Keratinocyte (primary cell): Measurements from ENCODE around the gene AMBRA1. TPM values are rescaled to one million over a fixed set of nuclear protein-coding genes. Genes with fewer than 3 reads are reported as not detected.
A peak's percentile ranks its signal among the peaks of the same experiment; 100 is the strongest.

Source experiments
- DNase-seq: peaks from one replicate; pipeline ENCODE4 v3.0.0-alpha.2; 2011; ENCODE audit warnings: low read depth, missing footprints, low spot score
- FAIRE-seq: peaks from 2 replicates; lab custom pipeline; 2011; peaks lifted over from hg19 to GRCh38; lab: Jason Lieb, UNC
- H2AFZ ChIP-seq: 2 replicates; pipeline ENCODE4 v1.6.0; 2012; ENCODE audit warnings: low read length, control low read depth, inconsistent platforms; ENCODE audit not compliant: control insufficient read depth
- H3K27ac ChIP-seq: 2 replicates; pipeline ENCODE4 v1.5.1; 2011; ENCODE audit warnings: low read length; ENCODE audit not compliant: control insufficient read depth, insufficient read depth
- H3K27me3 ChIP-seq: 3 replicates; pipeline ENCODE4 v1.6.0; 2011; ENCODE audit warnings: low read length; ENCODE audit not compliant: control insufficient read depth, insufficient read depth; ENCODE audit errors: extremely low read depth
- H3K36me3 ChIP-seq, 2 experiments: 2 replicates in 1 of 2; 3 replicates in 1 of 2; pipeline ENCODE4 v1.5.1; 2011; ENCODE audit warnings: low read length in 2 of 2, mild to moderate bottlenecking in 1 of 2; ENCODE audit not compliant: control insufficient read depth in 2 of 2, insufficient read depth in 2 of 2; ENCODE audit errors: extremely low read depth in 1 of 2
- H3K4me1 ChIP-seq: 3 replicates; pipeline ENCODE4 v1.5.1; 2011; ENCODE audit warnings: low read length; ENCODE audit not compliant: control insufficient read depth, insufficient read depth; ENCODE audit errors: extremely low read depth
- H3K4me2 ChIP-seq: 3 replicates; pipeline ENCODE4 v1.6.0; 2011; ENCODE audit warnings: low read depth, low read length; ENCODE audit not compliant: control insufficient read depth, insufficient read depth; ENCODE audit errors: extremely low read depth
- H3K4me3 ChIP-seq, 3 experiments: fragments of 200-600 bp in 1 of 3; sonication (generic) in 1 of 3; 2 replicates in 2 of 3; 3 replicates in 1 of 3; pipeline ENCODE4 v1.5.1; 2011 to 2016; ENCODE audit warnings: low read length in 3 of 3, mild to moderate bottlenecking in 3 of 3, control low read depth in 2 of 3, inconsistent platforms in 1 of 3, low read depth in 1 of 3, mixed read lengths in 1 of 3, mixed run types in 1 of 3, moderate library complexity in 1 of 3; ENCODE audit not compliant: control insufficient read depth in 2 of 3, insufficient read depth in 2 of 3; ENCODE audit errors: extremely low read depth in 1 of 3
- H3K79me2 ChIP-seq: 2 replicates; pipeline ENCODE4 v1.6.0; 2012; ENCODE audit warnings: low read length; ENCODE audit not compliant: control insufficient read depth, insufficient read depth
- H3K9ac ChIP-seq: 3 replicates; pipeline ENCODE4 v1.6.0; 2011; ENCODE audit warnings: low read length; ENCODE audit not compliant: control insufficient read depth, insufficient read depth; ENCODE audit errors: extremely low read depth
- H3K9me1 ChIP-seq: 3 replicates; pipeline ENCODE4 v1.6.0; 2011; ENCODE audit warnings: low read length; ENCODE audit not compliant: control insufficient read depth, insufficient read depth; ENCODE audit errors: extremely low read depth
- H3K9me3 ChIP-seq: 2 replicates; pipeline ENCODE4 v1.5.1; 2012; ENCODE audit warnings: low read depth, low read length; ENCODE audit not compliant: control insufficient read depth
- H4K20me1 ChIP-seq: 3 replicates; pipeline ENCODE4 v1.6.0; 2011; ENCODE audit warnings: low read length; ENCODE audit not compliant: control insufficient read depth, insufficient read depth; ENCODE audit errors: extremely low read depth
- EZH2 ChIP-seq: IDR thresholded peaks from one replicate; pipeline ENCODE4 v1.6.1; 2012; ENCODE audit warnings: inconsistent platforms, mild to moderate bottlenecking, low read length, moderate library complexity
- dilution Hi-C: fragments of 300-500 bp; cut with MboI; formaldehyde crosslinking; loops from one replicate; pipeline ENCODE4 v1.7.0; 2020; ENCODE audit warnings: low sequenced_read_pairs; ENCODE audit not compliant: extremely low pct_ligation_motif_present
- polyA plus RNA-seq, 5 experiments: library from polyadenylated mRNA; depleted of rRNA in 3 of 5; stranded (reverse) in 3 of 5; stranded (forward) in 1 of 5; unstranded in 1 of 5; fragments of >200 nt; gene quantifications; 1 replicate in 1 of 5; 2 replicates in 3 of 5; 3 replicates in 1 of 5; pipeline versions ENCODE4 v1.2.1 to v1.2.3, GENCODE V29; 2011 to 2012; ENCODE audit warnings: missing spikeins in 2 of 5, low read depth in 1 of 5, low replicate concordance in 1 of 5
- TF ChIP-seq, protein P1 (sequence below), 3 experiments: IDR thresholded peaks in 1 of 3; conservative IDR thresholded peaks in 1 of 3; optimal IDR thresholded peaks in 1 of 3; 2 replicates in 2 of 3; 3 replicates in 1 of 3; pipeline versions ENCODE3 to v1.5.1; 2011; ENCODE audit warnings: low read length in 3 of 3, mild to moderate bottlenecking in 3 of 3, moderate library complexity in 2 of 3, control low read depth in 1 of 3, inconsistent platforms in 1 of 3; ENCODE audit not compliant: insufficient read depth in 2 of 3; ENCODE audit errors: extremely low read depth in 1 of 3

The AMBRA1 gene
- polyA plus RNA-seq, 1 donor (not counting 4 experiments of a cell fraction or from before 2014, with no cell fraction given), result 10.5 TPM

DNA sequence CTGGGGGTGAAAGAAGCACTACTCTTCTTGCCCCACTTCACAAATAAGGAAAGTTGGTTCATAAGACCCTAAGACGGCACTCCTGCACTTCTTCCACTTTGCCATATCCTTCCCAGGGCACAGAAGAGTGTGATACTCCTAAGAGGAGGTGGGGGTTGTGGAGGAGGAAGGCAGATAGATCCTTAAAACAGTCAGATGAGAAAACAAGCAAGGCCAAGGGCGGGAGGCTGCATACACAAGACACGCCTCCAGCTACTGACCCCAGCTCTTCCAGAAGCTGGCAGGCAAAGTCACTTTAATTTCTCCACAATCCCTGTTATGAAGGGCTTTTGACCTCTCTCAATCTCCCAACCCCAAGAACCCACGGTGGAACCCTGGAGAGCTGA is 200.6 kb downstream of the AMBRA1 start:
- no peak overlapping the region for H3K4me2 ChIP-seq
- dilution Hi-C loops, result no loop called here
- no peaks in the 10 kb centered on the region for H3K79me2 ChIP-seq
- peaks cover 52% of the 10 kb centered on the region for H3K27me3 ChIP-seq
- FAIRE-seq, result no peak
- H3K36me3 ChIP-seq, result peaks cover 7 to 17% of the 10 kb centered on the region in 2 experiments
- H3K27ac ChIP-seq, result no peak overlapping the region
- H3K9me3 ChIP-seq, result no peaks in the 10 kb centered on the region
- no peak for DNase-seq
- H3K9me1 ChIP-seq, result no peaks in the 10 kb centered on the region
- no peak overlapping the region for H3K9ac ChIP-seq
- TF ChIP-seq EZH2, result no peak
- TF ChIP-seq, protein P1, sequence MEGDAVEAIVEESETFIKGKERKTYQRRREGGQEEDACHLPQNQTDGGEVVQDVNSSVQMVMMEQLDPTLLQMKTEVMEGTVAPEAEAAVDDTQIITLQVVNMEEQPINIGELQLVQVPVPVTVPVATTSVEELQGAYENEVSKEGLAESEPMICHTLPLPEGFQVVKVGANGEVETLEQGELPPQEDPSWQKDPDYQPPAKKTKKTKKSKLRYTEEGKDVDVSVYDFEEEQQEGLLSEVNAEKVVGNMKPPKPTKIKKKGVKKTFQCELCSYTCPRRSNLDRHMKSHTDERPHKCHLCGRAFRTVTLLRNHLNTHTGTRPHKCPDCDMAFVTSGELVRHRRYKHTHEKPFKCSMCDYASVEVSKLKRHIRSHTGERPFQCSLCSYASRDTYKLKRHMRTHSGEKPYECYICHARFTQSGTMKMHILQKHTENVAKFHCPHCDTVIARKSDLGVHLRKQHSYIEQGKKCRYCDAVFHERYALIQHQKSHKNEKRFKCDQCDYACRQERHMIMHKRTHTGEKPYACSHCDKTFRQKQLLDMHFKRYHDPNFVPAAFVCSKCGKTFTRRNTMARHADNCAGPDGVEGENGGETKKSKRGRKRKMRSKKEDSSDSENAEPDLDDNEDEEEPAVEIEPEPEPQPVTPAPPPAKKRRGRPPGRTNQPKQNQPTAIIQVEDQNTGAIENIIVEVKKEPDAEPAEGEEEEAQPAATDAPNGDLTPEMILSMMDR (optimal IDR thresholded peaks at IDR 0.05 in 1 of 3, IDR thresholded peaks at IDR 0.05 in 1 of 3, conservative IDR thresholded peaks at IDR 0.05 in 1 of 3; ENCODE audit: extremely low read depth in 1 of 3, insufficient read depth in 2 of 3, low read length in 3 of 3), result no peak
- H4K20me1 ChIP-seq, result peaks cover 8% of the 10 kb centered on the region
- H3K4me3 ChIP-seq, result no peak overlapping the region
- H2AFZ ChIP-seq, result no peak overlapping the region
- peaks cover 13% of the 10 kb centered on the region for H3K4me1 ChIP-seq

DNA sequence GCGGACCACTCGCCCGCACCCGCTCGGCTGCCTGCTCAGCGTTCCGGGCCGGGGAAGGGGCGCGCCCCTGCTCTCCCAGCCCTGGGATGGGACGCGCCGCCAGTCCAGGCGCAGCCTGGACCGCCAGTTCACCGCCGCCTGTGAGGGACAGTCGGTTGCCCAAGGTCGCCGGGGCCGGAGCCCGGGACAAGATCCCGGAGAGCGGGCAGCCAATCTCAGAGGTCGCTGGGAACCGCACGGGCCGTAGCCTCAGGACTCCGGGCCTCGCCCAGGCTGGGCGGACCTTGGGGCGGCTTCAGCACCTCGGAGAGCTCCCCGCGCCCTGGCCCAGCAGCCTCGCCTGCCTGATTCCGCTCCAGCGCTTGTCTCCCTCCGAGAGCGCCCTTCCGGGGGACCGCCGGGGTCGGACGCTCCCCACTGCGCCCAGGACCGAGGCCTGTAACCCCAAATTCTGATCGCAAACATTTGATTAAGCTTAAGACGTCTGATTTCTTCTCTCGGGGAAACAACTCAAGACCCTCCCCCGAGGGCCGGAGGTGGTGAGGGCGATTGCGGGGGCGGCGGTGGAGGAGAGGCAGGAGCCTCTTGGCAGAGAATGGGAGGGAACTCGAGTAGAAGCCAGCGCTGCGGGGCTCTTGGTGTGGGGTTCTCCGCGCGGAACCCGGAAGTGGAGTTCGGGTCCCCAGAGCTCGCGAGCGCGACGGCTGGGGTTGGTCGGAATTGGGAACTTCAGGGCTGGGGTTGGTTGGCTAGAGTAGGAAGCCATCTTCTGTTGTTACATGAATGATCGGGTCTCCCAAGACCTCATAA is 201.2 kb downstream of the AMBRA1 start:
- H3K27me3 ChIP-seq, result peaks cover 58% of the 10 kb centered on the region
- no peak overlapping the region for H2AFZ ChIP-seq
- peak overlapping the region; percentile 75 for H3K4me2 ChIP-seq
- peak; percentile 82 for TF ChIP-seq EZH2
- TF ChIP-seq, protein P1 (optimal IDR thresholded peaks at IDR 0.05 in 1 of 3, IDR thresholded peaks at IDR 0.05 in 1 of 3, conservative IDR thresholded peaks at IDR 0.05 in 1 of 3; ENCODE audit: extremely low read depth in 1 of 3, insufficient read depth in 2 of 3, low read length in 3 of 3), result no peak
- peaks cover 8% of the 10 kb centered on the region for H4K20me1 ChIP-seq
- peak; percentile 21 for DNase-seq
- no peak overlapping the region for H3K27ac ChIP-seq
- no peaks in the 10 kb centered on the region for H3K9me3 ChIP-seq
- H3K4me3 ChIP-seq, result peak overlapping the region; percentile 24 to 34 (median 25)
- no peaks in the 10 kb centered on the region for H3K9me1 ChIP-seq
- peaks cover 13% of the 10 kb centered on the region for H3K4me1 ChIP-seq
- H3K79me2 ChIP-seq, result no peaks in the 10 kb centered on the region
- FAIRE-seq, result no peak
- dilution Hi-C loops, result no loop called here
- no peak overlapping the region for H3K9ac ChIP-seq
- peaks cover 7 to 11% of the 10 kb centered on the region in 2 experiments for H3K36me3 ChIP-seq
